Kidney glomerular epithelial cell (primary cell): ENCODE results near the gene THSD7B.

ENCODE experiments used
- DNase-seq: peaks from one replicate; lab custom pipeline; 2025; lab: John Stamatoyannopoulos, UW

Gene THSD7B

GRCh38 chr2:137156221-137156844 lies 391.0 kb downstream of the THSD7B start:
- no peak for DNase-seq

GRCh38 chr2:137157851-137158250 lies 392.5 kb downstream of the THSD7B start:
- DNase-seq, result no peak

GRCh38 chr2:137161250-137161649 lies 395.9 kb downstream of the THSD7B start:
- DNase-seq, result no peak

GRCh38 chr2:137165968-137166367 lies 400.6 kb downstream of the THSD7B start:
- DNase-seq, result no peak

GRCh38 chr2:137167651-137168050 lies 402.3 kb downstream of the THSD7B start:
- DNase-seq, result no peak

GRCh38 chr2:137168552-137168951 lies 403.2 kb downstream of the THSD7B start:
- DNase-seq, result no peak

- peak; percentile 85 for DNase-seq
These were observed 406.8 kb downstream of the THSD7B start for GRCh38 chr2:137172162-137172561.

- DNase-seq, result peak; percentile 72
These were observed 408.1 kb downstream of the THSD7B start for GRCh38 chr2:137173463-137173862.

- DNase-seq, result no peak
These were observed 409.9 kb downstream of the THSD7B start for GRCh38 chr2:137175246-137175645.

- DNase-seq, result no peak
These were observed 413.6 kb downstream of the THSD7B start for GRCh38 chr2:137178951-137179377.

GRCh38 chr2:137179542-137179941 lies 414.2 kb downstream of the THSD7B start:
- DNase-seq, result no peak

- DNase-seq, result no peak
These were observed 414.7 kb downstream of the THSD7B start for GRCh38 chr2:137180012-137180411.

- no peak for DNase-seq
These were observed 416.0 kb downstream of the THSD7B start for GRCh38 chr2:137181370-137181769.

GRCh38 chr2:137182071-137182470 lies 416.7 kb downstream of the THSD7B start:
- no peak for DNase-seq

GRCh38 chr2:137183206-137183898 lies 418.0 kb downstream of the THSD7B start:
- no peak for DNase-seq

GRCh38 chr2:137185378-137186078 lies 420.2 kb downstream of the THSD7B start:
- no peak for DNase-seq

- no peak for DNase-seq
These were observed 421.9 kb downstream of the THSD7B start for GRCh38 chr2:137187216-137187615.

GRCh38 chr2:137190411-137191195 lies 425.3 kb downstream of the THSD7B start:
- DNase-seq, result no peak

GRCh38 chr2:137192366-137193310 lies 427.3 kb downstream of the THSD7B start:
- DNase-seq, result no peak

GRCh38 chr2:137193401-137193800 lies 428.1 kb downstream of the THSD7B start:
- no peak for DNase-seq

GRCh38 chr2:137194111-137194510 lies 428.8 kb downstream of the THSD7B start:
- no peak for DNase-seq
